Ovary (tissue), 9 donors: ENCODE results near the gene OR6B3. TPM values are rescaled to one million over a fixed set of nuclear protein-coding genes. Genes with fewer than 3 reads are reported as not detected.
"Not testable (repeated sequence)": the region's sequence is repeated elsewhere in the genome, so short reads cannot be mapped to it uniquely, and the experiment has no call there.

Experiments
- DNase-seq, 5 donors: peaks; one replicate each; pipeline ENCODE4 v3.0.0-alpha.2; 2019 to 2020
- H3K27ac ChIP-seq, 2 donors: fragments of 200-600 bp; one replicate each; pipeline versions ENCODE4 v1.5.1 to v1.8.0; 2019 to 2022
- H3K27me3 ChIP-seq: fragments of 200-600 bp; one replicate; pipeline ENCODE4 v1.8.0; 2022
- H3K36me3 ChIP-seq: fragments of 200-600 bp; sonication (generic); one replicate; pipeline ENCODE4 v1.5.1; 2019
- H3K4me1 ChIP-seq: one replicate; pipeline ENCODE4 v1.8.1; 2013; ENCODE audit warnings: mild to moderate bottlenecking, moderate library complexity; ENCODE audit not compliant: insufficient read depth
- H3K4me3 ChIP-seq: fragments of 200-600 bp; sonication (generic); one replicate; pipeline ENCODE4 v1.5.1; 2017
- H3K9me3 ChIP-seq, 2 donors: fragments of 200-600 bp in 1 of 2; sonication (generic) in 1 of 2; one replicate each; pipeline versions ENCODE4 v1.5.1 to v1.8.1; 2013 to 2019; ENCODE audit warnings: mild to moderate bottlenecking in 1 of 2, moderate library complexity in 1 of 2
- CTCF ChIP-seq, 3 donors: fragments of 450-650 bp in 2 of 3; fragments of 200-600 bp in 1 of 3; IDR thresholded peaks; one replicate each; pipeline versions ENCODE4 v1.5.1 to v1.8.0; 2016 to 2022; ENCODE audit warnings: antibody characterized with exemption in 3 of 3, mild to moderate bottlenecking in 1 of 3
- EP300 ChIP-seq: sonication (generic); formaldehyde crosslinking; IDR thresholded peaks from one replicate; pipeline ENCODE4 v1.6.1; 2017; ENCODE audit warnings: antibody characterized with exemption
- POLR2A ChIP-seq: fragments of 450-650 bp; IDR thresholded peaks from one replicate; pipeline ENCODE4 v1.6.1; 2017; ENCODE audit warnings: antibody characterized with exemption, mild to moderate bottlenecking, moderate library complexity
- WGBS, 3 donors: extraction: QIAGEN DNeasy Blood & Tissue Kit in 1 of 3; methylation state at CpG; one replicate each; pipeline versions ENCODE4 v1.1.5 to v1.1.7; 2013 to 2017; 5-methylcytosine and 5-hydroxymethylcytosine counted together
- intact Hi-C, 4 donors: fragments of 100-400 bp; cut with DNase I; formaldehyde crosslinking; loops; one replicate each; pipeline versions ENCODE4 v1.11.0 to v1.15.1; 2022 to 2023
- polyA plus RNA-seq, 2 donors: library from polyadenylated mRNA; stranded (reverse); fragments of 200-250 nt in 1 of 2; fragments of 350-450 nt in 1 of 2; fragmentation: Illumina TruSeq in 1 of 2; extraction: RNeasy Lipid Tissue Mini Kit (QIAGEN cat#74804) in 1 of 2; gene quantifications; one replicate each; pipeline ENCODE4 v1.2.3, GENCODE V29; 2013 to 2014
- total RNA-seq, 7 donors: library from RNA; depleted of rRNA in 2 of 7; stranded (reverse); fragments of >200 nt in 2 of 7; fragmentation: NEBNext Ultra II Directional in 3 of 7; extraction: Animal tissue kit (Norgen Biotek cat#: 25700) in 3 of 7; gene quantifications; one replicate each; pipeline versions ENCODE4 v1.1.0 to v1.2.4, GENCODE V29; 2016 to 2023
- donor health status: DM: no; HTN: no; CAD: no; lungs with moderate emphysema.
- donor health status: DM: no; HTN: no; CAD: no.
- donor health status: Bipolar disorder and iron deficiency.
- donor health status: DM: yes; HTN: yes; CAD: no.
- donor health status: DM: no; HTN: no; CAD: no.
- donor health status: DM: yes; HTN: yes; CAD: no.

Gene OR6B3
- total and polyA plus RNA-seq, 9 donors = not detected

- intact Hi-C loops = loop anchor here in 1 of 4 donors (10.0 kb wide), 1 partner anchor 95 kb away; the partner anchor contains the start of gene OTOS
- no peaks in the 10 kb centered on the region for H3K27me3 ChIP-seq
- H3K4me1 ChIP-seq = no peaks in the 10 kb centered on the region
- WGBS, 3 donors = 75 to 84% (median 79%) methylated on average over 12 of the region's 12 CpGs
- no peaks in the 10 kb centered on the region for H3K9me3 ChIP-seq
- TF ChIP-seq POLR2A = no peak
- TF ChIP-seq CTCF (IDR thresholded peaks at IDR 0.05) = no peak
- no peak for TF ChIP-seq EP300
- H3K27ac ChIP-seq = no peak overlapping the region
- H3K36me3 ChIP-seq = no peaks in the 10 kb centered on the region
- no peak for DNase-seq
- H3K4me3 ChIP-seq = no peak overlapping the region
These were observed 3.0 kb downstream of the OR6B3 start for GRCh38 chr2:240050278-240050677.

GRCh38 chr2:240048237-240048636 is 5.1 kb downstream of the OR6B3 start:
- no peaks in the 10 kb centered on the region for H3K27me3 ChIP-seq
- WGBS, 3 donors = 67 to 74% (median 73%) methylated on average over 9 of the region's 9 CpGs
- DNase-seq = no peak
- no peaks in the 10 kb centered on the region for H3K4me1 ChIP-seq
- no peak overlapping the region for H3K4me3 ChIP-seq
- intact Hi-C loops = no loop called here
- H3K36me3 ChIP-seq = no peaks in the 10 kb centered on the region
- H3K27ac ChIP-seq = no peak overlapping the region
- no peak for TF ChIP-seq EP300
- no peak for TF ChIP-seq CTCF (IDR thresholded peaks at IDR 0.05)
- no peak for TF ChIP-seq POLR2A
- H3K9me3 ChIP-seq = no peaks in the 10 kb centered on the region

GRCh38 chr2:240045098-240045497 is 8.2 kb downstream of the OR6B3 start:
- no peak overlapping the region for H3K4me3 ChIP-seq
- DNase-seq = no peak
- H3K27ac ChIP-seq = no peak overlapping the region
- no peaks in the 10 kb centered on the region for H3K36me3 ChIP-seq
- no peaks in the 10 kb centered on the region for H3K4me1 ChIP-seq
- 87 to 88% (median 88%) methylated on average over 12 to 13 of the region's 13 CpGs for WGBS, 3 donors
- H3K9me3 ChIP-seq = no peaks in the 10 kb centered on the region
- no peaks in the 10 kb centered on the region for H3K27me3 ChIP-seq
- intact Hi-C loops = no loop called here
- TF ChIP-seq EP300 = no peak

- H3K27me3 ChIP-seq, H3K36me3 ChIP-seq: not testable (repeated sequence)
These were observed 9.2 kb downstream of the OR6B3 start for GRCh38 chr2:240044096-240044495.

GRCh38 chr2:240043279-240043989 is 9.9 kb downstream of the OR6B3 start:
- no peak for TF ChIP-seq EP300
- H3K9me3 ChIP-seq = no peaks in the 10 kb centered on the region
- no peak overlapping the region for H3K27ac ChIP-seq
- intact Hi-C loops = no loop called here
- no peaks in the 10 kb centered on the region for H3K4me1 ChIP-seq
- no peak overlapping the region for H3K4me3 ChIP-seq
- no peaks in the 10 kb centered on the region for H3K36me3 ChIP-seq
- DNase-seq = no peak
- WGBS, 3 donors = 79 to 86% (median 81%) methylated on average over 20 to 21 of the region's 21 CpGs
- no peaks in the 10 kb centered on the region for H3K27me3 ChIP-seq

More at GRCh38 chr2:240044096-240044495, 9.2 kb downstream of the OR6B3 start:
- DNase-seq, intact Hi-C loops, H3K9me3 ChIP-seq, H3K27ac ChIP-seq, H3K4me3 ChIP-seq, H3K4me1 ChIP-seq: not testable (repeated sequence)
- 65 to 76% (median 67%) methylated on average over 2 of the region's 2 CpGs for WGBS, 3 donors

- Histone ChIP-seq H3K36me3 (no peaks in the 10 kb centered on the region), H3K9me3 (no peaks in the 10 kb centered on the region), H3K27ac (no peak overlapping the region), H3K27me3 (no peaks in the 10 kb centered on the region), H3K4me1 (no peaks in the 10 kb centered on the region), H3K4me3 (no peak overlapping the region)
- 72 to 80% (median 76%) methylated on average over 11 of the region's 11 CpGs for WGBS, 3 donors
- intact Hi-C loops = no loop called here
- TF ChIP-seq POLR2A (no peak), CTCF (IDR thresholded peaks at IDR 0.05) (no peak), EP300 (no peak)
- DNase-seq = no peak
These were observed 10.6 kb downstream of the OR6B3 start for GRCh38 chr2:240042740-240043139.
